Measurements from ENCODE around the gene FRRS1. TPM values are rescaled to one million over a fixed set of nuclear protein-coding genes. Genes with fewer than 3 reads are reported as not detected.

The FRRS1 gene
- total RNA-seq, 1 donor = 23.2 TPM

DNA sequence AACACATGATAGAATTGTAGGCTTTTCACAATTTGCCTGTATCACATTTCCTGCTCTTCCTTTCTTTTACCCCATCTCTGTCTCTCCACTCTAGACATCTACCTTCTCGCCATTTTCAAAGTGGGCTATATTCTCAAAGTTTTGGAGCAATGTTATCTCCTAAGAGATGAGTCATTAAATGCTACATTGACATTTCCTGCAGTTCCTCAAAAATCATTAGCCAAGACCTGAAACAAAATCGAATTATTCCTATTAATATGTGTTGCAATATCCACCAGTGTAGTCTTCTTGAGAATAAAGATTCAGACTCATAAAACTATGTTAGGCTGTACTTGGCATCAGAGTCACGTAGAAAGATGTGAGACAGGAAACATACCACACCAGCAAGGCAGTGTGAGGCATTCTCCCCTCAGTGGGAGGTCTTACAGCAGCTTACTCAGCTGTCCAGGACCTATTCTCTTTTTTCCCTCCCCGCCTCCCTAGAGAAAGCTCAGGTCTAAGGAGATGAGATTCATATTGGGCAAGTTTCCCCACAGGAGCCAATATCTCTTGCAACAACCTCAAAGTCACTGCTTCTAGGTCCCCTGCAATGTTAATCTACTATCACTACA is 38.8 kb downstream of the FRRS1 start:
- no peaks in the 10 kb centered on the region for H3K4me1 ChIP-seq (ENCODE audit: insufficient read depth, low read length)
- no peaks in the 10 kb centered on the region for H3K27me3 ChIP-seq (ENCODE audit: insufficient read depth, low read length)

DNA sequence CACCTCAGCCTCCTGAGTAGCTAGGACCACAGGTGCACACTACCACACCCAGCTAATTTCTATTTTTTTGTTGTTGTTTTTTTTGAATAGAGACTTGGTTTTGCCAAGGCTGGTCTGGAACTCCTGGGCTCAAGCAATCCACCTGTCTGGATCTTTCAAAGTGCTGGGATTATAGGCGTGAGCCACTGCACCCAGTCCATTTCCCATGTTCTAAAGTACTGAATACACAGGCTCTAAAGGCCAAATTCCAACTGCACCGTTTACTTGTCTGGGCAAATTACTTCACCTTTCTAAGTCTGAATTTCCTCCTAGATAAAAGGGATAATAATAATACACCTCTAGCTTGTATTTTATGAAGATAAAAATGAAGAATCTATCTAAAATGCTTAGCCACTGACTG is 39.6 kb downstream of the FRRS1 start:
- no peak overlapping the region for H3K27ac ChIP-seq (ENCODE audit: low read depth, low read length)
- H3K27me3 ChIP-seq (ENCODE audit: insufficient read depth, low read length) = no peaks in the 10 kb centered on the region
- no peak overlapping the region for H3K4me2 ChIP-seq (ENCODE audit: insufficient read depth, low read length)
- H3K79me2 ChIP-seq (ENCODE audit: insufficient read depth, low read length) = no peaks in the 10 kb centered on the region
- H3K36me3 ChIP-seq (ENCODE audit: insufficient read depth, low read length) = no peaks in the 10 kb centered on the region
- no peak overlapping the region for H2AFZ ChIP-seq (ENCODE audit: low read length)
- no peak for DNase-seq (ENCODE audit: insufficient read length, low spot score, missing footprints)
- no peaks in the 10 kb centered on the region for H4K20me1 ChIP-seq (ENCODE audit: insufficient read depth, low read length)
- no peaks in the 10 kb centered on the region for H3K4me1 ChIP-seq (ENCODE audit: insufficient read depth, low read length)
- H3K9me3 ChIP-seq (ENCODE audit: low read depth, low read length) = no peaks in the 10 kb centered on the region
- no peak overlapping the region for H3K4me3 ChIP-seq (ENCODE audit: insufficient read depth, low read length)
- TF ChIP-seq CTCF (IDR thresholded peaks at IDR 0.05; ENCODE audit: extremely low read depth, low read depth, low read length) = no peak

More for the DNA sequence above, 38.8 kb downstream of the FRRS1 start:
- Histone ChIP-seq H3K9me3 (ENCODE audit: low read depth, low read length) (no peaks in the 10 kb centered on the region), H3K4me3 (ENCODE audit: insufficient read depth, low read length) (no peak overlapping the region), H3K27ac (ENCODE audit: low read depth, low read length) (no peak overlapping the region), H2AFZ (ENCODE audit: low read length) (no peak overlapping the region), H3K79me2 (ENCODE audit: insufficient read depth, low read length) (no peaks in the 10 kb centered on the region), H3K36me3 (ENCODE audit: insufficient read depth, low read length) (no peaks in the 10 kb centered on the region), H4K20me1 (ENCODE audit: insufficient read depth, low read length) (no peaks in the 10 kb centered on the region), H3K4me2 (ENCODE audit: insufficient read depth, low read length) (no peak overlapping the region)
- TF ChIP-seq CTCF (IDR thresholded peaks at IDR 0.05; ENCODE audit: extremely low read depth, low read depth, low read length) = no peak
- no peak for DNase-seq (ENCODE audit: insufficient read length, low spot score, missing footprints)

DNA sequence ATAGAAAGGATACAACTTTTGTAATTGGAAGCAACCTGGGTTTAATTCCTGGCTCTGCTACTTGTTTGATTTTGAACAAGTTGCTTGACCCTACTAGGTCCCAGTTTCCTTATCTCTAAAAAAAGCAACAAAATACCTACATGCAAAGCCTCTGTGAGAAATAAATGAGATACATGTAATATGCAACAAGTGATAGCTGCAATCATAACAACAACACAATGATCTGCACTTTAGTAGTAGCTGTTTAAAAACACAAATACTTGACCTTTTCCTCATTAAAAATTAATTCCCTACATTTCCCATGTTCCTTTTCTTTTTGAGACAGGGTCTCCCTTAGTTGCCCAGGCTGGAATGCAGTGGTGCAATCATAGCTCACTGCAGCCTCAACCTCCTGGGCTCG is 40.0 kb downstream of the FRRS1 start:
- no peaks in the 10 kb centered on the region for H3K4me1 ChIP-seq (ENCODE audit: insufficient read depth, low read length)
- H3K27me3 ChIP-seq (ENCODE audit: insufficient read depth, low read length) = no peaks in the 10 kb centered on the region
- no peaks in the 10 kb centered on the region for H4K20me1 ChIP-seq (ENCODE audit: insufficient read depth, low read length)
- no peak for DNase-seq (ENCODE audit: insufficient read length, low spot score, missing footprints)
- no peaks in the 10 kb centered on the region for H3K79me2 ChIP-seq (ENCODE audit: insufficient read depth, low read length)
- H2AFZ ChIP-seq (ENCODE audit: low read length) = no peak overlapping the region
- no peaks in the 10 kb centered on the region for H3K36me3 ChIP-seq (ENCODE audit: insufficient read depth, low read length)
- no peak overlapping the region for H3K4me2 ChIP-seq (ENCODE audit: insufficient read depth, low read length)
- H3K27ac ChIP-seq (ENCODE audit: low read depth, low read length) = no peak overlapping the region
- no peak overlapping the region for H3K4me3 ChIP-seq (ENCODE audit: insufficient read depth, low read length)
- no peak for TF ChIP-seq CTCF (IDR thresholded peaks at IDR 0.05; ENCODE audit: extremely low read depth, low read depth, low read length)
- H3K9me3 ChIP-seq (ENCODE audit: low read depth, low read length) = no peaks in the 10 kb centered on the region

- H3K27me3 ChIP-seq (ENCODE audit: insufficient read depth, low read length) = no peaks in the 10 kb centered on the region
- no peaks in the 10 kb centered on the region for H3K79me2 ChIP-seq (ENCODE audit: insufficient read depth, low read length)
- no peaks in the 10 kb centered on the region for H4K20me1 ChIP-seq (ENCODE audit: insufficient read depth, low read length)
- TF ChIP-seq CTCF (IDR thresholded peaks at IDR 0.05; ENCODE audit: extremely low read depth, low read depth, low read length) = no peak
- H3K27ac ChIP-seq (ENCODE audit: low read depth, low read length) = no peak overlapping the region
- DNase-seq (ENCODE audit: insufficient read length, low spot score, missing footprints) = no peak
- no peak overlapping the region for H2AFZ ChIP-seq (ENCODE audit: low read length)
- H3K4me3 ChIP-seq (ENCODE audit: insufficient read depth, low read length) = no peak overlapping the region
- H3K36me3 ChIP-seq (ENCODE audit: insufficient read depth, low read length) = no peaks in the 10 kb centered on the region
- H3K4me2 ChIP-seq (ENCODE audit: insufficient read depth, low read length) = no peak overlapping the region
- no peaks in the 10 kb centered on the region for H3K4me1 ChIP-seq (ENCODE audit: insufficient read depth, low read length)
- H3K9me3 ChIP-seq (ENCODE audit: low read depth, low read length) = no peaks in the 10 kb centered on the region
Measured at GRCh38 chr1:99725996-99726395, 40.4 kb downstream of the FRRS1 start.
